WERI-Rb-1 (cell line): Measurements from ENCODE around the gene UBASH3A.
A peak's percentile ranks its signal among the peaks of the same experiment; 100 is the strongest.

Source experiments
- DNase-seq: peaks from one replicate; pipeline ENCODE4 v3.0.0-alpha.2; 2020
- H3K27ac ChIP-seq: fragments of 250-450 bp; sonication (Bioruptor Pico); 2 replicates; pipeline ENCODE4 v1.5.1; 2020; ENCODE audit warnings: mild to moderate bottlenecking, moderate library complexity
- H3K27me3 ChIP-seq: fragments of 250-450 bp; sonication (Bioruptor Pico); 2 replicates; pipeline ENCODE4 v1.5.1; 2021; ENCODE audit warnings: mild to moderate bottlenecking, low read depth, moderate library complexity; ENCODE audit not compliant: insufficient read depth, severe bottlenecking
- H3K36me3 ChIP-seq: fragments of 250-450 bp; sonication (Bioruptor Pico); 2 replicates; pipeline ENCODE4 v1.5.1; 2020; ENCODE audit warnings: mild to moderate bottlenecking, moderate library complexity
- H3K4me3 ChIP-seq: 2 replicates; pipeline ENCODE4 v1.5.1; 2011; ENCODE audit warnings: low read depth, mild to moderate bottlenecking, control low read depth, low read length
- H3K9me3 ChIP-seq: fragments of 250-450 bp; sonication (Bioruptor Pico); 2 replicates; pipeline ENCODE4 v1.5.1; 2021; ENCODE audit warnings: mild to moderate bottlenecking, moderate library complexity; ENCODE audit not compliant: severe bottlenecking
- CTCF ChIP-seq: IDR thresholded peaks from 2 replicates; pipeline ENCODE4 v1.5.1; 2011; ENCODE audit warnings: low read depth, mild to moderate bottlenecking, control low read depth, inconsistent platforms, low read length

Gene UBASH3A

GRCh38 chr21:42472521-42472920 is 68.8 kb downstream of the UBASH3A start:
- H3K36me3 ChIP-seq = no peaks in the 10 kb centered on the region
- TF ChIP-seq CTCF = no peak
- no peaks in the 10 kb centered on the region for H3K27me3 ChIP-seq
- H3K9me3 ChIP-seq = no peaks in the 10 kb centered on the region
- no peak overlapping the region for H3K27ac ChIP-seq
- no peak for DNase-seq
- no peak overlapping the region for H3K4me3 ChIP-seq

GRCh38 chr21:42473498-42474042 is 69.9 kb downstream of the UBASH3A start:
- TF ChIP-seq CTCF = no peak
- no peaks in the 10 kb centered on the region for H3K9me3 ChIP-seq
- no peaks in the 10 kb centered on the region for H3K27me3 ChIP-seq
- no peak overlapping the region for H3K4me3 ChIP-seq
- no peak overlapping the region for H3K27ac ChIP-seq
- peak; percentile 3 for DNase-seq
- no peaks in the 10 kb centered on the region for H3K36me3 ChIP-seq

GRCh38 chr21:42474043-42474831 is 70.5 kb downstream of the UBASH3A start:
- TF ChIP-seq CTCF = no peak
- Histone ChIP-seq H3K9me3 (no peaks in the 10 kb centered on the region), H3K27ac (no peak overlapping the region), H3K27me3 (no peaks in the 10 kb centered on the region), H3K4me3 (no peak overlapping the region), H3K36me3 (no peaks in the 10 kb centered on the region)
- DNase-seq = peak; percentile 54

GRCh38 chr21:42475036-42475435 is 71.3 kb downstream of the UBASH3A start:
- no peak for TF ChIP-seq CTCF
- Histone ChIP-seq H3K4me3 (no peak overlapping the region), H3K27ac (no peak overlapping the region), H3K9me3 (no peaks in the 10 kb centered on the region), H3K27me3 (no peaks in the 10 kb centered on the region), H3K36me3 (no peaks in the 10 kb centered on the region)
- DNase-seq = peak; percentile 2

GRCh38 chr21:42475526-42476387 is 72.1 kb downstream of the UBASH3A start:
- TF ChIP-seq CTCF = no peak
- no peaks in the 10 kb centered on the region for H3K27me3 ChIP-seq
- H3K4me3 ChIP-seq = no peak overlapping the region
- DNase-seq = peak; percentile 4
- no peak overlapping the region for H3K27ac ChIP-seq
- no peaks in the 10 kb centered on the region for H3K36me3 ChIP-seq
- no peaks in the 10 kb centered on the region for H3K9me3 ChIP-seq
